Nephron progenitor cell (in vitro differentiated cells): Measurements from ENCODE around the gene LIMS2.
A peak's percentile ranks its signal among the peaks of the same experiment; 100 is the strongest.

ENCODE experiments used
- DNase-seq: peaks from one replicate; pipeline ENCODE4 v3.0.0; 2021
- H3K27ac Mint-ChIP-seq: 2 replicates; pipeline ENCODE4 v1.8.0; 2021; ENCODE audit warnings: mild to moderate bottlenecking, moderate library complexity, mixed read lengths
- H3K27me3 Mint-ChIP-seq: 2 replicates; pipeline ENCODE4 v1.8.0; 2021; ENCODE audit warnings: mild to moderate bottlenecking, low read depth, mixed read lengths; ENCODE audit not compliant: poor library complexity
- H3K36me3 Mint-ChIP-seq: 2 replicates; pipeline ENCODE4 v1.8.0; 2021; ENCODE audit warnings: low read depth, mixed read lengths
- H3K4me1 Mint-ChIP-seq: 2 replicates; pipeline ENCODE4 v1.8.0; 2021; ENCODE audit warnings: mixed read lengths
- H3K4me3 Mint-ChIP-seq: 2 replicates; pipeline ENCODE4 v1.8.0; 2021; ENCODE audit warnings: mild to moderate bottlenecking, moderate library complexity, mixed read lengths
- H3K9me3 Mint-ChIP-seq: 2 replicates; pipeline ENCODE4 v1.8.0; 2021; ENCODE audit warnings: mild to moderate bottlenecking, moderate library complexity, mixed read lengths
- TF ChIP-seq, protein P1 (sequence below): fragments of 200-600 bp; sonication (generic); IDR thresholded peaks from 2 replicates; pipeline ENCODE4 v1.5.0; 2021; ENCODE audit warnings: antibody characterized with exemption

Gene LIMS2

GRCh38 chr2:127622561-127623387, 52.6 kb downstream of the LIMS2 start:
- Mint-ChIP-seq H3K27ac (no peak overlapping the region), H3K4me1 (peaks cover 30% of the 10 kb centered on the region), H3K27me3 (peaks cover 9% of the 10 kb centered on the region), H3K9me3 (peaks cover 3% of the 10 kb centered on the region), H3K4me3 (no peak overlapping the region), H3K36me3 (no peaks in the 10 kb centered on the region)
- no peak for DNase-seq
- TF ChIP-seq, protein P1, sequence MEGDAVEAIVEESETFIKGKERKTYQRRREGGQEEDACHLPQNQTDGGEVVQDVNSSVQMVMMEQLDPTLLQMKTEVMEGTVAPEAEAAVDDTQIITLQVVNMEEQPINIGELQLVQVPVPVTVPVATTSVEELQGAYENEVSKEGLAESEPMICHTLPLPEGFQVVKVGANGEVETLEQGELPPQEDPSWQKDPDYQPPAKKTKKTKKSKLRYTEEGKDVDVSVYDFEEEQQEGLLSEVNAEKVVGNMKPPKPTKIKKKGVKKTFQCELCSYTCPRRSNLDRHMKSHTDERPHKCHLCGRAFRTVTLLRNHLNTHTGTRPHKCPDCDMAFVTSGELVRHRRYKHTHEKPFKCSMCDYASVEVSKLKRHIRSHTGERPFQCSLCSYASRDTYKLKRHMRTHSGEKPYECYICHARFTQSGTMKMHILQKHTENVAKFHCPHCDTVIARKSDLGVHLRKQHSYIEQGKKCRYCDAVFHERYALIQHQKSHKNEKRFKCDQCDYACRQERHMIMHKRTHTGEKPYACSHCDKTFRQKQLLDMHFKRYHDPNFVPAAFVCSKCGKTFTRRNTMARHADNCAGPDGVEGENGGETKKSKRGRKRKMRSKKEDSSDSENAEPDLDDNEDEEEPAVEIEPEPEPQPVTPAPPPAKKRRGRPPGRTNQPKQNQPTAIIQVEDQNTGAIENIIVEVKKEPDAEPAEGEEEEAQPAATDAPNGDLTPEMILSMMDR = no peak

GRCh38 chr2:127621981-127622431, 53.3 kb downstream of the LIMS2 start:
- H3K9me3 Mint-ChIP-seq = peaks cover 4% of the 10 kb centered on the region

DNA sequence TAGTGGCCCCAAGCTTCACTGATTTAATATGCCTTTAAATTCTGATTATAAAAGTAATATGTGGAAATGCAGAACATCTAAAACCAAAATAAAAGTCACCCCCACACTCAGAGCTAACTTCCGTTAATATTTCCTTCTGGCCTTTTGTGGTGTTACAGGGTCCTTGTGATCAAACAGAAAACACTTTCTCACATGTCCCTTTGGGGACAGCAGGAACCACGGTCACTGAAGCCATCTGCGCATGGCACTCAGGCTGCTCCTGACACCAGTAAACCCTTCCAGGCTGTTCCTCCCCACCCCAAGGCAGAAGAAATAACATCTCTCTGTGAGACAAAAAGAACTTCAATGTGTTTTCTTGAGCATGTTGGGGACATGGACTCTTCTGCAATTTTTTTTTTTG, 54.5 kb downstream of the LIMS2 start:
- peaks cover 46% of the 10 kb centered on the region for H3K4me1 Mint-ChIP-seq
- TF ChIP-seq, protein P1 = no peak
- H3K36me3 Mint-ChIP-seq = no peaks in the 10 kb centered on the region
- peaks cover 4% of the 10 kb centered on the region for H3K9me3 Mint-ChIP-seq
- no peak overlapping the region for H3K4me3 Mint-ChIP-seq
- DNase-seq = no peak
- H3K27me3 Mint-ChIP-seq = peaks cover 11% of the 10 kb centered on the region
- H3K27ac Mint-ChIP-seq = no peak overlapping the region

More at GRCh38 chr2:127621981-127622431, 53.3 kb downstream of the LIMS2 start:
- Mint-ChIP-seq H3K27me3 (peaks cover 9% of the 10 kb centered on the region), H3K4me3 (no peak overlapping the region), H3K36me3 (no peaks in the 10 kb centered on the region), H3K27ac (no peak overlapping the region), H3K4me1 (peaks cover 35% of the 10 kb centered on the region)
- DNase-seq = no peak
- TF ChIP-seq, protein P1 = no peak

DNA sequence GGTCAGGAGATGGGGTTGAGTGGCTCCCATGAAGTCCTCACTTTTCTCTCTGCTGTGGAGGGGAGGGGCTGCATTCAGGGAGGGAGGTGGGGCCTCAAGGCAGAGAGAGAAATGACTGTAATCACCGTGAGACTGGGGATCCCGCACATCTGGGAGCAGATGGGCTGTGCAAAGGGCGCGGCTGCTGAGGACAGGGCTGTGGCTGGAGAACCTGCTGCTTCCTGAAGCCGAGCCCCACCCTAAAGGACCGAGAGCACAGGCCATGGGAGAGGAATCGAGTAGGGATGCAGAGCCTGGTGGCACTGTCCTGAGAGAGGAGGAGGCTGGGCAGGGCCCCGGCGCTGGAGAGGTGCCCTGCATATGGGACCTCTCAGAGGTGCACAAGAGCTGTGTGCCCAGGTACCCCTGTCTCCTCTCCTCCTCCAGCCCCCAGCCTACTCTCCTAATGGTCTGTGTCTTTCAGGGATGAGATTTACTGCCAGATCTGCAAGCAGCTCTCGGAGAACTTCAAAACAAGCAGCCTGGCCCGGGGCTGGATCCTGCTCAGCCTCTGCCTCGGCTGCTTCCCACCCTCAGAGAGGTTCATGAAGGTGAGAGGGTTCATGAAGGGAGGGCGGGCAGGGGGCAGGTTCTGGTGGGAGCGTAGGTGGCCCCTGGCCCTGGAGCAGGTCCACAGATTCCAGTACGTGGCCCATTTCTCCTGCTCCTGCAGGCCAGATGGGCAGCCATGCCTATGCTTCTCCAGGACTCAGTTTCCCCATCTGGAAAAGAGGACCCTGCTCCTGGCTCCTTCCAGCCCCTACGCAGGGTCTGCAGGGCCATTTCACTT, 55.2 kb downstream of the LIMS2 start:
- H3K9me3 Mint-ChIP-seq = peaks cover 8% of the 10 kb centered on the region
- H3K27ac Mint-ChIP-seq = no peak overlapping the region
- peaks cover 14% of the 10 kb centered on the region for H3K27me3 Mint-ChIP-seq
- DNase-seq = no peak
- TF ChIP-seq, protein P1 = no peak
- H3K4me1 Mint-ChIP-seq = peaks cover 54% of the 10 kb centered on the region
- H3K4me3 Mint-ChIP-seq = no peak overlapping the region
- H3K36me3 Mint-ChIP-seq = no peaks in the 10 kb centered on the region

- Mint-ChIP-seq H3K4me3 (no peak overlapping the region), H3K36me3 (no peaks in the 10 kb centered on the region), H3K27ac (peak overlapping the region; percentile 59), H3K9me3 (peaks cover 9% of the 10 kb centered on the region), H3K4me1 (peaks cover 56% of the 10 kb centered on the region), H3K27me3 (peaks cover 18% of the 10 kb centered on the region)
- TF ChIP-seq, protein P1 = no peak
- no peak for DNase-seq
Observed at GRCh38 chr2:127619203-127619590, 56.1 kb downstream of the LIMS2 start.
